ENCODE data around the gene MLX. TPM values are rescaled to one million over a fixed set of nuclear protein-coding genes. Genes with fewer than 3 reads are reported as not detected.
A peak's percentile ranks its signal among the peaks of the same experiment; 100 is the strongest.

The MLX gene
- total RNA-seq, 1 donor from 2014 or later: 26.5 TPM

DNA sequence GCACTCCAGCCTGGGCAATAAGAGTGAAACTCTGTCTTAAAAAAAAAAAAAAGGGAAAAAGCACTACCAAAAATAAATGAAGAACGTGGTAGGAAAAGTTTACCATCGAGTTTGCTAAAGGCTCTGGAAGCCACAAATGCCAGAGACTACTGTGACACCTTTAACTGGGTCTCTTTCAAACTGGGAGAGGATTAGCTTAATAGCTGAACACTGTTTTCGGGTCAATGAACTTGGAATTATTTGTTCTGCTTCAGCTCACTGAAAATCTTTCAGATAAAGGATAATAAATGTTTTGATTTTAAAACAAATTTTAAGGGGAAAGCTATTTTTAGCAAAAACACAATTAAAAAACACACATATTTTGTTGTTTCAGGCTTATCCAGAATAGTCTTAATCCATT lies 40.9 kb downstream of the MLX start:
- H2AFZ ChIP-seq (ENCODE audit: low read depth, low read length): no peak overlapping the region
- H3K9ac ChIP-seq (ENCODE audit: low read length): peak overlapping the region; percentile 92
- Mint-ChIP-seq H3K4me3 (ENCODE audit: unreplicated experiment) (peak overlapping the region; percentile 97), H3K4me1 (ENCODE audit: low read depth, unreplicated experiment) (peaks cover 9% of the 10 kb centered on the region), H3K27ac (ENCODE audit: unreplicated experiment) (peak overlapping the region; percentile 26), H3K27me3 (ENCODE audit: low read depth, unreplicated experiment) (no peaks in the 10 kb centered on the region), H3K9me3 (ENCODE audit: unreplicated experiment) (no peaks in the 10 kb centered on the region), H3K36me3 (ENCODE audit: low read depth, unreplicated experiment) (peaks cover 4% of the 10 kb centered on the region)
- no peaks in the 10 kb centered on the region for H3K9me3 ChIP-seq (ENCODE audit: insufficient read depth, low read depth, low read length)
- peak overlapping the region; percentile 87 for H3K4me3 ChIP-seq (ENCODE audit: insufficient read depth, low read depth, low read length)
- H3K79me2 ChIP-seq (ENCODE audit: insufficient read depth, low read length): peaks cover 68% of the 10 kb centered on the region
- H3K27me3 ChIP-seq (ENCODE audit: insufficient read depth, low read length): no peaks in the 10 kb centered on the region
- H3K4me2 ChIP-seq (ENCODE audit: low read length): peak overlapping the region; percentile 85
- no peak overlapping the region for H3K27ac ChIP-seq (ENCODE audit: low read depth, low read length)
- peaks cover 45% of the 10 kb centered on the region for H4K20me1 ChIP-seq (ENCODE audit: insufficient read depth, low read length)
- peaks cover 6% of the 10 kb centered on the region for H3K36me3 ChIP-seq (ENCODE audit: insufficient read depth, low read length)
- TF ChIP-seq, protein P1, sequence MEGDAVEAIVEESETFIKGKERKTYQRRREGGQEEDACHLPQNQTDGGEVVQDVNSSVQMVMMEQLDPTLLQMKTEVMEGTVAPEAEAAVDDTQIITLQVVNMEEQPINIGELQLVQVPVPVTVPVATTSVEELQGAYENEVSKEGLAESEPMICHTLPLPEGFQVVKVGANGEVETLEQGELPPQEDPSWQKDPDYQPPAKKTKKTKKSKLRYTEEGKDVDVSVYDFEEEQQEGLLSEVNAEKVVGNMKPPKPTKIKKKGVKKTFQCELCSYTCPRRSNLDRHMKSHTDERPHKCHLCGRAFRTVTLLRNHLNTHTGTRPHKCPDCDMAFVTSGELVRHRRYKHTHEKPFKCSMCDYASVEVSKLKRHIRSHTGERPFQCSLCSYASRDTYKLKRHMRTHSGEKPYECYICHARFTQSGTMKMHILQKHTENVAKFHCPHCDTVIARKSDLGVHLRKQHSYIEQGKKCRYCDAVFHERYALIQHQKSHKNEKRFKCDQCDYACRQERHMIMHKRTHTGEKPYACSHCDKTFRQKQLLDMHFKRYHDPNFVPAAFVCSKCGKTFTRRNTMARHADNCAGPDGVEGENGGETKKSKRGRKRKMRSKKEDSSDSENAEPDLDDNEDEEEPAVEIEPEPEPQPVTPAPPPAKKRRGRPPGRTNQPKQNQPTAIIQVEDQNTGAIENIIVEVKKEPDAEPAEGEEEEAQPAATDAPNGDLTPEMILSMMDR (IDR thresholded peaks at IDR 0.05; ENCODE audit: insufficient read depth, low read depth, low read length): no peak
- TF ChIP-seq EZH2 (IDR thresholded peaks at IDR 0.05; ENCODE audit: insufficient read depth, low read length): no peak
- no peak for FAIRE-seq
- no peak for DNase-seq (ENCODE audit: low read depth)
- peaks cover 10% of the 10 kb centered on the region for H3K4me1 ChIP-seq (ENCODE audit: insufficient read depth, low read length)

DNA sequence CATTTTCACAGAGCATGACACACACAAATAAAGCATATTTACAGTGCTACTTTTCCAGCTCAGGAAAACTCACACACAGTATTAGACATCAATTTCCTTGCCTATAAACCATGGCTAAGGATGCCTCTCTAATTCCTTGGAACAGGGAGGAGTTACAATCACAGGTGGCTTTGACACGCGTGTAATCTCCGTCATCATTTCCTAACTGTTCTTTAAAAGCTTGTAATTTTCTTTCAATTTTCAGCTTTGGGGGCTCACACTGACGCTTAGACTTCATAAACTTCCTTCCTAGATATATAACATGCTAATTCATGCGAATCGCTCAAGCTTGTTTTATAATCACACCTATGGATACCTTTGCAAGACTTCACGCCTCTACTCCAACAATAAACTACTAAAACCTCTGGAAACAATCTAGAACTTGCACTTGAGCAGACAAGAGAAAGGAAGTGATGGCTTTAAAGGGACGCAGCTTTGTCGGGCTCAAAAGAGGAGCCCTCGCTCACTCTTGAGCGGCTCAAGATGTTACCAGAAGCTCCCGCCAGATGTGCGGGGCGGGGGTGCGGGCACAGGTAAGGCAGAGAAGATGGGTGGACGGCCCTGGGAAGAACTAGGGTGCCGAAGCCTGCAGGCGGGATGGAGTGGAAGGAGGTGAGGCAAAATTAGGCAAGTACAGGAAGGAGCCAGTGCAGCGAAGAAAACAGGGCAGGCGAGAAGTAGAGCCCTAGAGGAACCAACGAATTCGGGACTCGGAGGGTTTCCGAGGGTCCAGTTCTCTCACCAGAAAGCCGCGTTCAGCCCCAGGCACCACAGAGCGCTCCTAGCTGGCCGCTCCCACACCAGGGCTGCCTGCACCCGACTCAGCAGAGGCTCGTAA lies 41.6 kb downstream of the MLX start:
- Mint-ChIP-seq H3K4me1 (ENCODE audit: low read depth, unreplicated experiment) (peaks cover 9% of the 10 kb centered on the region), H3K9me3 (ENCODE audit: unreplicated experiment) (no peaks in the 10 kb centered on the region), H3K36me3 (ENCODE audit: low read depth, unreplicated experiment) (peaks cover 5% of the 10 kb centered on the region), H3K27me3 (ENCODE audit: low read depth, unreplicated experiment) (no peaks in the 10 kb centered on the region), H3K27ac (ENCODE audit: unreplicated experiment) (peak overlapping the region; percentile 84), H3K4me3 (ENCODE audit: unreplicated experiment) (peak overlapping the region; percentile 97)
- Histone ChIP-seq H3K79me2 (ENCODE audit: insufficient read depth, low read length) (peaks cover 61% of the 10 kb centered on the region), H3K9ac (ENCODE audit: low read length) (peak overlapping the region; percentile 92), H4K20me1 (ENCODE audit: insufficient read depth, low read length) (peaks cover 38% of the 10 kb centered on the region), H2AFZ (ENCODE audit: low read depth, low read length) (peak overlapping the region; percentile 75), H3K4me1 (ENCODE audit: insufficient read depth, low read length) (peaks cover 10% of the 10 kb centered on the region), H3K27ac (ENCODE audit: low read depth, low read length) (peak overlapping the region; percentile 87), H3K4me3 (ENCODE audit: insufficient read depth, low read depth, low read length) (peak overlapping the region; percentile 87), H3K27me3 (ENCODE audit: insufficient read depth, low read length) (no peaks in the 10 kb centered on the region), H3K4me2 (ENCODE audit: low read length) (peak overlapping the region; percentile 85), H3K36me3 (ENCODE audit: insufficient read depth, low read length) (peaks cover 6% of the 10 kb centered on the region), H3K9me3 (ENCODE audit: insufficient read depth, low read depth, low read length) (no peaks in the 10 kb centered on the region)
- DNase-seq (ENCODE audit: low read depth) (no peak), FAIRE-seq (no peak)
- TF ChIP-seq, protein P1 (IDR thresholded peaks at IDR 0.05; ENCODE audit: insufficient read depth, low read depth, low read length): no peak
- no peak for TF ChIP-seq EZH2 (IDR thresholded peaks at IDR 0.05; ENCODE audit: insufficient read depth, low read length)
